Esophagus muscularis mucosa (tissue), 4 donors: ENCODE data around the gene XDH. TPM values are rescaled to one million over a fixed set of nuclear protein-coding genes. Genes with fewer than 3 reads are reported as not detected.

Source experiments
- DNase-seq: peaks from one replicate; pipeline ENCODE4 v3.0.0-alpha.2; 2017; ENCODE audit errors: extremely low spot score
- H3K27ac ChIP-seq, 4 donors: fragments of 200-600 bp; sonication (generic); replicated peaks in 1 of 4; 1 replicate in 3 of 4; 2 replicates in 1 of 4; pipeline ENCODE4 v1.5.1; 2016 to 2019; ENCODE audit warnings: mild to moderate bottlenecking in 1 of 4
- H3K27me3 ChIP-seq, 4 donors: fragments of 200-600 bp; sonication (generic); one replicate each; pipeline versions ENCODE4 v1.5.1 to v1.6.0; 2016 to 2019
- H3K36me3 ChIP-seq, 4 donors: fragments of 200-600 bp; sonication (generic); one replicate each; pipeline ENCODE4 v1.5.1; 2016 to 2019
- H3K4me1 ChIP-seq, 4 donors: fragments of 200-600 bp; sonication (generic); one replicate each; pipeline ENCODE4 v1.5.1; 2016 to 2019
- H3K4me3 ChIP-seq, 4 donors: fragments of 200-600 bp; sonication (generic); 1 replicate in 2 of 4; 2 replicates in 2 of 4; pipeline ENCODE4 v1.5.1; 2016 to 2019; ENCODE audit warnings: mild to moderate bottlenecking in 4 of 4, moderate library complexity in 1 of 4
- H3K9me3 ChIP-seq, 4 donors: fragments of 200-600 bp; sonication (generic); 1 replicate in 3 of 4; 2 replicates in 1 of 4; pipeline ENCODE4 v1.5.1; 2016 to 2019
- CTCF ChIP-seq, 3 experiments: fragments of 200-600 bp in 2 of 3; fragments of 450-650 bp in 1 of 3; sonication (generic) in 2 of 3; IDR thresholded peaks; one replicate each; pipeline ENCODE4 v1.5.1; 2017 to 2019; ENCODE audit warnings: antibody characterized with exemption in 3 of 3, mild to moderate bottlenecking in 2 of 3, moderate library complexity in 1 of 3
- EP300 ChIP-seq: sonication (generic); formaldehyde crosslinking; IDR thresholded peaks from one replicate; pipeline ENCODE4 v1.6.1; 2017; ENCODE audit warnings: antibody characterized with exemption
- POLR2A ChIP-seq: fragments of 450-650 bp; IDR thresholded peaks from one replicate; pipeline ENCODE4 v1.6.1; 2017; ENCODE audit warnings: antibody characterized with exemption, moderate library complexity, mild to moderate bottlenecking, low read depth
- POLR2AphosphoS5 ChIP-seq, 2 donors: sonication (generic); formaldehyde crosslinking; IDR thresholded peaks; one replicate each; pipeline ENCODE4 v1.6.1; 2017; ENCODE audit warnings: antibody characterized with exemption in 2 of 2
- WGBS: methylation state at CpG from one replicate; pipeline ENCODE4 v1.1.5; 2018; 5-methylcytosine and 5-hydroxymethylcytosine counted together
- intact Hi-C: fragments of 100-400 bp; cut with DNase I; formaldehyde crosslinking; loops from one replicate; pipeline ENCODE4 v1.15.1; 2023
- total RNA-seq, 4 donors: library from RNA; depleted of rRNA; stranded (reverse); fragments of >200 nt; gene quantifications; one replicate each; pipeline versions ENCODE4 v1.1.0 to v1.2.1, GENCODE V29; 2016

The XDH gene
- total RNA-seq, 4 donors from 2014 or later: 0.17 TPM; not detected in 3

DNA sequence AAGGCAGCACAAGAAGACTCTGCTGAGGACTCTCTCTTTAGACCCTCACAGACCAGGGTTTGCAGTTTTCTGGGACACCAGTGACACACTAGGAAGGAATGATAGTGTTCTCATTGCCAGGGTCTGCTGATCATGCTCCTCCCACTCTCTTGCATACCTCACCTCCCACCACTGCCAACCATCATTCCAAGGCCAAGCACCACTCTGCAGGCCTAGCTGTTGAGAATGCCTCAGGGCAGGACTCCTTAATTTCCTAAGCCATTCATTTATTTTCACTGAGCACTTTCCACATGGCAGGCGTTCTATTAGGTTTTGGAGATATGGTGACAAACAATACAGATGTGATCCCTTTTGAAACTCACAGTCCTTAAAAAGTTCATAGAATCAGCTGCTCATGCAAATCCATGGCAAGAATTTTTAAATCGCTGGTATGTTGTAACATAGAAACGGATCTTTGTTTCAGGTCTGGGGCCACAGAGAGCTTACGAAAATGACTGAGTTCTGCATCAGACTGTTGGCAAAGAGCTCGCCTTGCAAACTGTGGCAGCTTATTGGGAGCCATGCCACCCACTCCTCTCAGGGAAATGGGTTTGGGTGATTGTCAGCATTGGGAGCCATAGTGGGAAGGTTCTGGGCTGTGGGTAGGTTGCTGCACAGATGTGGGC lies 78.5 kb downstream of the XDH start:
- intact Hi-C loops: loop anchor here (10.0 kb wide), 2 partner anchors 161 to 1131 kb away; no protein-coding TSS in a partner anchor
- no peaks in the 10 kb centered on the region for H3K36me3 ChIP-seq
- TF ChIP-seq CTCF (IDR thresholded peaks at IDR 0.05): no peak
- no peak for TF ChIP-seq POLR2AphosphoS5 (IDR thresholded peaks at IDR 0.05)
- no peak for TF ChIP-seq POLR2A
- no peak for TF ChIP-seq EP300
- peaks cover 0 to 5% (median 0%) of the 10 kb centered on the region in 4 donors for H3K27me3 ChIP-seq
- 88% methylated on average over 5 of the region's 5 CpGs for WGBS
- peak; percentile 91 for DNase-seq
- no peak overlapping the region for H3K4me3 ChIP-seq
- no peaks in the 10 kb centered on the region for H3K9me3 ChIP-seq
- H3K27ac ChIP-seq: no peak overlapping the region
- H3K4me1 ChIP-seq: no peaks in the 10 kb centered on the region

GRCh38 chr2:31334311-31335026 lies 80.1 kb downstream of the XDH start:
- TF ChIP-seq CTCF (IDR thresholded peaks at IDR 0.05) (no peak), POLR2A (no peak), EP300 (no peak)
- Histone ChIP-seq H3K27me3 (peaks cover 0 to 4% (median 0%) of the 10 kb centered on the region in 4 donors), H3K27ac (no peak overlapping the region), H3K9me3 (no peaks in the 10 kb centered on the region), H3K36me3 (no peaks in the 10 kb centered on the region), H3K4me1 (no peaks in the 10 kb centered on the region), H3K4me3 (no peak overlapping the region)
- intact Hi-C loops: loop anchor here (10.0 kb wide), 2 partner anchors 160 to 1130 kb away; no protein-coding TSS in a partner anchor
- 64% methylated on average over 5 of the region's 5 CpGs for WGBS
- peak; percentile 62 for DNase-seq

DNA sequence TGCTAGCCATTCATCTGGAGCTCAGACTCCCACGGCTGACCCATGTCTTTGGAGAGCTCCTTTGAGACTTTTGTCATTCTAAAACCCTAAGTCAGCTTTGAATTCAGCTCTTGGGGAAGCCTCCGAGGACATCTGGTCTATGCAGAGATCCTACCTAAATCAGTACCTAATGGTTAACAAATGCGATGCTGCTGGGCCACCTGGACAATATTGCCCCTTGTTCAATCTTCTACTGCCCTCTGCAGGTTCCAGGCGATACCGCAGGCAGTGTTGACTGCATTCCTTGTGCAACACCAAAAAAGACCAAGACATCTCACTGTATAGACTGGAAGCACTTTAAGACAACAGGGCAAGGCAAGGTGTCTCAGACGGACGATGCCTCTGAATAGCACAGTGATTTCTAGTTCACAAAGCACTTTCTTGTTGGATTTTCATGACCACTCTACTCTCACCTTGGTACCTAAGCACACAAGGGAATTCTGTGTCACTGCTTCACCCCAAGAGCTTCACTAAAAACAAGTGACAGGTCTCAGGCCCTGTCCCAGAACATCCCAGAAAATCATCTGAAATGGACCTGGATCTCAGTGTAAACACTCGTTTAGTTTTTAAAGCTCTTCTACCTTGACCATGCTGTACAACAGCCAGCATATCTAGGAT lies 80.9 kb downstream of the XDH start:
- peaks cover 0 to 4% (median 0%) of the 10 kb centered on the region in 4 donors for H3K27me3 ChIP-seq
- no peaks in the 10 kb centered on the region for H3K9me3 ChIP-seq
- peak; percentile 93 for DNase-seq
- 16% methylated on average over 6 of the region's 8 CpGs for WGBS
- H3K27ac ChIP-seq: no peak overlapping the region
- TF ChIP-seq POLR2A (no peak), EP300 (no peak), POLR2AphosphoS5 (IDR thresholded peaks at IDR 0.05) (peak in 1 of 2 donors; percentile 37), CTCF (IDR thresholded peaks at IDR 0.05) (peak; percentile 86 to 93 (median 91))
- intact Hi-C loops: loop anchor here (1.0 to 10.0 kb wide), 3 partner anchors 99 to 1129 kb away; partner anchors contain the start of gene EHD3
- no peaks in the 10 kb centered on the region for H3K4me1 ChIP-seq
- H3K4me3 ChIP-seq: no peak overlapping the region
- H3K36me3 ChIP-seq: no peaks in the 10 kb centered on the region

DNA sequence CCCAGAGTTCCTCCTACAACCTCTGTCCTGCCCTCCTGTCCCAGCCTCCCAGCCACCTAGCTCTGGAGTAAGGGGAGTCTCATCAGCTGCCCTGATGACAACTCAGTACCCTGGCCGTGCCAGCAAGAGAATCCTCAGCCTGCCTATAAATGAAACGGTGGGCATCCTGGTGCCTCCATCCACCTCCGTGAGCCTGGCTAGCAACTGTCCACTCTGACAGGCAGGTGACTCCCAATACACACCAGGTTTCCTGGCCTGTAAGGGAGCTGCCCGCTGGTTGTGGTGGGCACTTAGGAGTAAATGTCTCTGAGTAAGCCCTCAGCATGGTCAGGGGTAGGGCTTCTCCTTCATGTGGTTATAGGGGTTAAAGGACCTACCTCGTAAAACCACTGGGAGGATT lies 81.5 kb downstream of the XDH start:
- TF ChIP-seq POLR2A (no peak), EP300 (no peak), CTCF (IDR thresholded peaks at IDR 0.05) (no peak), POLR2AphosphoS5 (IDR thresholded peaks at IDR 0.05) (no peak)
- H3K4me3 ChIP-seq: no peak overlapping the region
- no peaks in the 10 kb centered on the region for H3K36me3 ChIP-seq
- no CpG with 5 or more reads among the region's 5 CpGs for WGBS
- H3K9me3 ChIP-seq: no peaks in the 10 kb centered on the region
- no peak overlapping the region for H3K27ac ChIP-seq
- no peaks in the 10 kb centered on the region for H3K4me1 ChIP-seq
- intact Hi-C loops: loop anchor here (1.0 to 10.0 kb wide), 3 partner anchors 99 to 1128 kb away; partner anchors contain the start of gene EHD3
- peaks cover 0 to 4% (median 0%) of the 10 kb centered on the region in 4 donors for H3K27me3 ChIP-seq
- DNase-seq: no peak
